GM12892 (cell line): ENCODE measurements around the gene VSIG1.

Source experiments
- POLR2A ChIP-seq: IDR thresholded peaks from 2 replicates; pipeline ENCODE4 v1.6.1; 2011; ENCODE audit warnings: low read depth, low read length, control low read depth
- TAF1 ChIP-seq: IDR thresholded peaks from 2 replicates; pipeline ENCODE4 v1.6.1; 2011; ENCODE audit warnings: low read depth, mild to moderate bottlenecking, control low read depth, low read length, borderline replicate concordance

DNA sequence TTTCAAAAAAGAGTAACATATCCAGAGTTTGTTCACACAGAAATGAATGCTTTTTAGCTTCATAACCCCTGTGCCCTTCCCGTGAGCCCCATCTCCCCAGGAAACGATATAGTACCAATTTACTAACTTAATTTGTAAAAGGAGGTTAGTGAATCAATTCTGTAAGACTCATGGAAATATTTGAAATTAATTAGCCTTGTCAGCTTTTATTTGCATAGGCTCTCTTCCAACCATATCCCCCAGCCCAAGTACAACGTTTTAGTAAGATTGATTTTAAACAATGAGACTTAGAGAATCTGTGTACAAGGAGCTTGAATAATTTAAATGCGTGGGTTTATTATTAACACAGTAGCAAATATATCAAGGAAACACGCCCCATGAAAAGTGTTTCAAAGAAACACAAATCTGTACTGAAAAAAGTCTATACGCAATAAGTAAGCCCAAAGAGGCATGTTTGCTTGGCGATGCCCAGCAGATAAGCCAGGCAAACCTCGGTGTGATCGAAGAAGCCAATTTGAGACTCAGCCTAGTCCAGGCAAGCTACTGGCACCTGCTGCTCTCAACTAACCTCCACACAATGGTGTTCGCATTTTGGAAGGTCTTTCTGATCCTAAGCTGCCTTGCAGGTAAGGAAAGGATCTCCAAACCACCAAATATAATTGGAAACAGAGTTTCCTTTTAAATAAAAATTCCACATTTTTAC, at the start of gene VSIG1:
- TF ChIP-seq TAF1 (no peak), POLR2A (no peak)
